Fibroblast of lung (primary cell): ENCODE results near the gene COQ3. TPM values are rescaled to one million over a fixed set of nuclear protein-coding genes. Genes with fewer than 3 reads are reported as not detected.

Experiments
- DNase-seq, 2 donors: peaks; one replicate each; pipeline versions ENCODE4 v3.0.0 to v3.0.0-alpha.2; 2010; ENCODE audit warnings: low read depth in 2 of 2
- H2AFZ ChIP-seq: 2 replicates; pipeline ENCODE4 v1.5.1; 2012; ENCODE audit warnings: low read length, control low read depth, inconsistent platforms
- H3K27ac ChIP-seq: 2 replicates; pipeline ENCODE4 v1.5.1; 2011; ENCODE audit warnings: low read length, control low read depth; ENCODE audit not compliant: insufficient read depth
- H3K27me3 ChIP-seq: 2 replicates; pipeline ENCODE4 v1.5.1; 2011; ENCODE audit warnings: mild to moderate bottlenecking, low read length; ENCODE audit not compliant: control insufficient read depth, insufficient read depth
- H3K36me3 ChIP-seq: 2 replicates; pipeline ENCODE4 v1.5.1; 2011; ENCODE audit warnings: low read length; ENCODE audit not compliant: control insufficient read depth, insufficient read depth
- H3K4me1 ChIP-seq: 2 replicates; pipeline ENCODE4 v1.5.1; 2011; ENCODE audit warnings: low read length; ENCODE audit not compliant: control insufficient read depth, insufficient read depth; ENCODE audit errors: extremely low read depth
- H3K4me2 ChIP-seq: 2 replicates; pipeline ENCODE4 v1.5.1; 2011; ENCODE audit warnings: low read length, control low read depth; ENCODE audit not compliant: insufficient read depth; ENCODE audit errors: extremely low read depth
- H3K4me3 ChIP-seq, 4 experiments: fragments of 200-600 bp in 1 of 4; sonication (generic) in 1 of 4; replicated peaks in 1 of 4; 2 replicates each; pipeline ENCODE4 v1.5.1; 2011 to 2016; ENCODE audit warnings: low read length in 4 of 4, low read depth in 3 of 4, mild to moderate bottlenecking in 3 of 4, control low read depth in 2 of 4, inconsistent platforms in 1 of 4, mixed read lengths in 1 of 4; ENCODE audit not compliant: insufficient read depth in 1 of 4; ENCODE audit errors: control extremely low read depth in 1 of 4
- H3K79me2 ChIP-seq: 2 replicates; pipeline ENCODE4 v1.5.1; 2012; ENCODE audit warnings: mild to moderate bottlenecking, low read length, inconsistent platforms; ENCODE audit not compliant: control insufficient read depth, insufficient read depth
- H3K9ac ChIP-seq: 2 replicates; pipeline ENCODE4 v1.5.1; 2011; ENCODE audit warnings: mild to moderate bottlenecking, low read length, control low read depth; ENCODE audit not compliant: insufficient read depth
- H3K9me3 ChIP-seq: 2 replicates; pipeline ENCODE4 v1.5.1; 2012; ENCODE audit warnings: low read depth, low read length; ENCODE audit not compliant: control insufficient read depth, insufficient read depth
- H4K20me1 ChIP-seq: 2 replicates; pipeline ENCODE4 v1.5.1; 2011; ENCODE audit warnings: low read length; ENCODE audit not compliant: control insufficient read depth, insufficient read depth; ENCODE audit errors: extremely low read depth
- EZH2 ChIP-seq: IDR thresholded peaks from 2 replicates; pipeline ENCODE4 v1.5.1; 2012; ENCODE audit warnings: low read length, control low read depth, mild to moderate bottlenecking; ENCODE audit errors: missing control alignments
- polyA plus RNA-seq, 2 donors: library from polyadenylated mRNA; depleted of rRNA in 1 of 2; stranded (reverse) in 1 of 2; unstranded in 1 of 2; fragments of >200 nt; gene quantifications; 2 replicates each; pipeline ENCODE4 v1.2.1, GENCODE V29; 2011 to 2012; ENCODE audit warnings: missing spikeins in 1 of 2
- total RNA-seq: library from RNA; depleted of rRNA; stranded (reverse); fragments of >200 nt; gene quantifications from 2 replicates; pipeline ENCODE4 v1.2.1, GENCODE V29; 2014
- TF ChIP-seq, protein P1 (sequence below), 2 donors: IDR thresholded peaks in 1 of 2; conservative IDR thresholded peaks in 1 of 2; 1 replicate in 1 of 2; 2 replicates in 1 of 2; pipeline ENCODE4 v1.5.1; 2011 to 2012; ENCODE audit warnings: low read length in 2 of 2, control low read depth in 1 of 2, inconsistent platforms in 1 of 2, low read depth in 1 of 2, mild to moderate bottlenecking in 1 of 2

COQ3 gene
- total and polyA plus RNA-seq, 2 donors (not counting 1 experiment from before 2014, with no cell fraction given) = 5.3 to 13.3 TPM

DNA sequence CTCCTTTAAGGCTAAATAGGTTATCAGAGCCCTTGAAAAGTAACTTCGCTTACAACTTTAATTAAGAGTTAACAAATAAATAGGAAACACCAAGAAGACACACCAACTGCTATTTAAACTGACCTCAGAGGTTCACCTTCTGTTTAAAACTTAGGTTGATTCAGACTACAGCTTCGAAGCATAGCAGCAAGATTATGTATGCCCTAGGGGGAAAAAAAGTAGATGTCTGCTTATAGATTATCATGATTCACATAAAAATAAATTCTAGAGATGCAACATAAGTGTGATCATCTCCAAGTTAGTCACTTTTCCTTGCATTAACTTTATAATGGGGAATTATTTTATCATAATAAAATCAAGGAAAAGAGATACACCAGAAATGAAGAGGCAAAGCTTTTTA is 22.2 kb upstream of the COQ3 start:
- no peak overlapping the region for H3K9ac ChIP-seq
- no peaks in the 10 kb centered on the region for H3K4me1 ChIP-seq
- no peak overlapping the region for H2AFZ ChIP-seq
- H3K9me3 ChIP-seq = no peaks in the 10 kb centered on the region
- peaks cover 85% of the 10 kb centered on the region for H3K79me2 ChIP-seq
- H3K27me3 ChIP-seq = no peaks in the 10 kb centered on the region
- H3K4me3 ChIP-seq = no peak overlapping the region
- no peak overlapping the region for H3K4me2 ChIP-seq
- no peak overlapping the region for H3K27ac ChIP-seq
- H3K36me3 ChIP-seq = peaks cover 2% of the 10 kb centered on the region
- TF ChIP-seq, protein P1, sequence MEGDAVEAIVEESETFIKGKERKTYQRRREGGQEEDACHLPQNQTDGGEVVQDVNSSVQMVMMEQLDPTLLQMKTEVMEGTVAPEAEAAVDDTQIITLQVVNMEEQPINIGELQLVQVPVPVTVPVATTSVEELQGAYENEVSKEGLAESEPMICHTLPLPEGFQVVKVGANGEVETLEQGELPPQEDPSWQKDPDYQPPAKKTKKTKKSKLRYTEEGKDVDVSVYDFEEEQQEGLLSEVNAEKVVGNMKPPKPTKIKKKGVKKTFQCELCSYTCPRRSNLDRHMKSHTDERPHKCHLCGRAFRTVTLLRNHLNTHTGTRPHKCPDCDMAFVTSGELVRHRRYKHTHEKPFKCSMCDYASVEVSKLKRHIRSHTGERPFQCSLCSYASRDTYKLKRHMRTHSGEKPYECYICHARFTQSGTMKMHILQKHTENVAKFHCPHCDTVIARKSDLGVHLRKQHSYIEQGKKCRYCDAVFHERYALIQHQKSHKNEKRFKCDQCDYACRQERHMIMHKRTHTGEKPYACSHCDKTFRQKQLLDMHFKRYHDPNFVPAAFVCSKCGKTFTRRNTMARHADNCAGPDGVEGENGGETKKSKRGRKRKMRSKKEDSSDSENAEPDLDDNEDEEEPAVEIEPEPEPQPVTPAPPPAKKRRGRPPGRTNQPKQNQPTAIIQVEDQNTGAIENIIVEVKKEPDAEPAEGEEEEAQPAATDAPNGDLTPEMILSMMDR (conservative IDR thresholded peaks at IDR 0.05 in 1 of 2, IDR thresholded peaks at IDR 0.05 in 1 of 2; ENCODE audit: low read depth in 1 of 2, low read length in 2 of 2) = no peak
- no peak for TF ChIP-seq EZH2
- H4K20me1 ChIP-seq = peaks cover 3% of the 10 kb centered on the region
- no peak for DNase-seq

GRCh38 chr6:99415446-99415845 is 21.5 kb upstream of the COQ3 start:
- DNase-seq = no peak
- Histone ChIP-seq H3K27me3 (no peaks in the 10 kb centered on the region), H3K36me3 (peaks cover 2% of the 10 kb centered on the region), H3K4me1 (no peaks in the 10 kb centered on the region), H2AFZ (no peak overlapping the region), H4K20me1 (peaks cover 3% of the 10 kb centered on the region), H3K9ac (no peak overlapping the region), H3K4me2 (no peak overlapping the region), H3K79me2 (peaks cover 83% of the 10 kb centered on the region), H3K4me3 (no peak overlapping the region), H3K9me3 (no peaks in the 10 kb centered on the region), H3K27ac (no peak overlapping the region)
- TF ChIP-seq EZH2 = no peak
- TF ChIP-seq, protein P1 (conservative IDR thresholded peaks at IDR 0.05 in 1 of 2, IDR thresholded peaks at IDR 0.05 in 1 of 2; ENCODE audit: low read depth in 1 of 2, low read length in 2 of 2) = no peak

- H3K4me3 ChIP-seq = no peak overlapping the region
- H3K36me3 ChIP-seq = peaks cover 8% of the 10 kb centered on the region
- H3K9ac ChIP-seq = no peak overlapping the region
- H4K20me1 ChIP-seq = peaks cover 3% of the 10 kb centered on the region
- H3K27me3 ChIP-seq = no peaks in the 10 kb centered on the region
- DNase-seq = no peak
- H3K4me2 ChIP-seq = no peak overlapping the region
- no peak overlapping the region for H2AFZ ChIP-seq
- H3K79me2 ChIP-seq = peaks cover 52% of the 10 kb centered on the region
- TF ChIP-seq EZH2 = no peak
- TF ChIP-seq, protein P1 (conservative IDR thresholded peaks at IDR 0.05 in 1 of 2, IDR thresholded peaks at IDR 0.05 in 1 of 2; ENCODE audit: low read depth in 1 of 2, low read length in 2 of 2) = no peak
- no peaks in the 10 kb centered on the region for H3K9me3 ChIP-seq
- no peak overlapping the region for H3K27ac ChIP-seq
- H3K4me1 ChIP-seq = no peaks in the 10 kb centered on the region
These were observed 18.1 kb upstream of the COQ3 start for GRCh38 chr6:99412065-99412464.
